HL-60 (cell line): ENCODE measurements around the gene FLOT2.

ENCODE experiments used
- DNase-seq, 2 experiments: peaks; one replicate each; pipeline ENCODE4 v3.0.0-alpha.2; 2010 to 2020; ENCODE audit warnings: low read depth in 1 of 2, low spot score in 1 of 2
- H3K27ac ChIP-seq: fragments of 250-450 bp; sonication (Bioruptor Pico); replicated peaks from 2 replicates; pipeline ENCODE4 v1.5.1; 2020; ENCODE audit warnings: mild to moderate bottlenecking, moderate library complexity
- H3K27me3 ChIP-seq: fragments of 250-450 bp; sonication (Bioruptor Pico); 2 replicates; pipeline ENCODE4 v1.5.1; 2021; ENCODE audit warnings: mild to moderate bottlenecking, moderate library complexity; ENCODE audit not compliant: insufficient read depth, poor library complexity, severe bottlenecking
- H3K4me3 ChIP-seq: replicated peaks from 2 replicates; pipeline ENCODE4 v1.5.1; 2011; ENCODE audit warnings: mild to moderate bottlenecking, control low read depth, low read length; ENCODE audit not compliant: insufficient read depth
- GABPA ChIP-seq: IDR thresholded peaks from 2 replicates; pipeline ENCODE4 v1.6.1; 2012; ENCODE audit warnings: low read depth
- POLR2AphosphoS5 ChIP-seq: IDR thresholded peaks from 2 replicates; pipeline ENCODE4 v1.6.1; 2012; ENCODE audit warnings: low read depth
- SPI1 ChIP-seq: IDR thresholded peaks from 2 replicates; pipeline ENCODE4 v1.6.1; 2012; ENCODE audit warnings: low read depth, mild to moderate bottlenecking, borderline replicate concordance
- TF ChIP-seq, protein P1 (sequence below): IDR thresholded peaks from one replicate; pipeline ENCODE4 v1.5.1; 2011; ENCODE audit warnings: low read length, control low read depth, inconsistent platforms; ENCODE audit not compliant: insufficient read depth
- TF ChIP-seq, protein P2 (sequence below): IDR thresholded peaks from 2 replicates; pipeline ENCODE4 v1.6.1; 2012; ENCODE audit warnings: low read depth; ENCODE audit not compliant: insufficient replicate concordance

Gene FLOT2

DNA sequence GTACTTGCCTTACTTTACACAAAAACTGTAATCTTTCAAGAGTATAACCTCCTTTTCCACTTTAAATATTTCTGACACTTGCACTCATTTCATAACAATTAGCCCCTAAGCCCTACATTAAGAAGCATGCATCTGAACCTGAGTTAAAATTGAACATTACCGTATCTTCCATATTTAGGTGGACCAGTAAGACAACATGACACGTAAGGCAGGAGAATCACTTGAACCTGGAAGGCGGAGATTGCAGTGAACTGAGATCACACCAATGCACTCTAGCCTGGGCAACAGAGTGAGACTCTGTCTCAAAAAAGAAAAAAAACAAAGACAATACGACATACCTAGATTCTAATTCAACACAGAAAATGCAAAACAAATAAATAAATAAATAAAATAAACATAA, 46.8 kb upstream of the FLOT2 start:
- no peaks in the 10 kb centered on the region for H3K27me3 ChIP-seq
- no peak overlapping the region for H3K27ac ChIP-seq
- TF ChIP-seq POLR2AphosphoS5, result no peak
- TF ChIP-seq, protein P1, sequence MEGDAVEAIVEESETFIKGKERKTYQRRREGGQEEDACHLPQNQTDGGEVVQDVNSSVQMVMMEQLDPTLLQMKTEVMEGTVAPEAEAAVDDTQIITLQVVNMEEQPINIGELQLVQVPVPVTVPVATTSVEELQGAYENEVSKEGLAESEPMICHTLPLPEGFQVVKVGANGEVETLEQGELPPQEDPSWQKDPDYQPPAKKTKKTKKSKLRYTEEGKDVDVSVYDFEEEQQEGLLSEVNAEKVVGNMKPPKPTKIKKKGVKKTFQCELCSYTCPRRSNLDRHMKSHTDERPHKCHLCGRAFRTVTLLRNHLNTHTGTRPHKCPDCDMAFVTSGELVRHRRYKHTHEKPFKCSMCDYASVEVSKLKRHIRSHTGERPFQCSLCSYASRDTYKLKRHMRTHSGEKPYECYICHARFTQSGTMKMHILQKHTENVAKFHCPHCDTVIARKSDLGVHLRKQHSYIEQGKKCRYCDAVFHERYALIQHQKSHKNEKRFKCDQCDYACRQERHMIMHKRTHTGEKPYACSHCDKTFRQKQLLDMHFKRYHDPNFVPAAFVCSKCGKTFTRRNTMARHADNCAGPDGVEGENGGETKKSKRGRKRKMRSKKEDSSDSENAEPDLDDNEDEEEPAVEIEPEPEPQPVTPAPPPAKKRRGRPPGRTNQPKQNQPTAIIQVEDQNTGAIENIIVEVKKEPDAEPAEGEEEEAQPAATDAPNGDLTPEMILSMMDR, result no peak
- no peak for TF ChIP-seq GABPA
- TF ChIP-seq SPI1, result no peak
- TF ChIP-seq, protein P2, sequence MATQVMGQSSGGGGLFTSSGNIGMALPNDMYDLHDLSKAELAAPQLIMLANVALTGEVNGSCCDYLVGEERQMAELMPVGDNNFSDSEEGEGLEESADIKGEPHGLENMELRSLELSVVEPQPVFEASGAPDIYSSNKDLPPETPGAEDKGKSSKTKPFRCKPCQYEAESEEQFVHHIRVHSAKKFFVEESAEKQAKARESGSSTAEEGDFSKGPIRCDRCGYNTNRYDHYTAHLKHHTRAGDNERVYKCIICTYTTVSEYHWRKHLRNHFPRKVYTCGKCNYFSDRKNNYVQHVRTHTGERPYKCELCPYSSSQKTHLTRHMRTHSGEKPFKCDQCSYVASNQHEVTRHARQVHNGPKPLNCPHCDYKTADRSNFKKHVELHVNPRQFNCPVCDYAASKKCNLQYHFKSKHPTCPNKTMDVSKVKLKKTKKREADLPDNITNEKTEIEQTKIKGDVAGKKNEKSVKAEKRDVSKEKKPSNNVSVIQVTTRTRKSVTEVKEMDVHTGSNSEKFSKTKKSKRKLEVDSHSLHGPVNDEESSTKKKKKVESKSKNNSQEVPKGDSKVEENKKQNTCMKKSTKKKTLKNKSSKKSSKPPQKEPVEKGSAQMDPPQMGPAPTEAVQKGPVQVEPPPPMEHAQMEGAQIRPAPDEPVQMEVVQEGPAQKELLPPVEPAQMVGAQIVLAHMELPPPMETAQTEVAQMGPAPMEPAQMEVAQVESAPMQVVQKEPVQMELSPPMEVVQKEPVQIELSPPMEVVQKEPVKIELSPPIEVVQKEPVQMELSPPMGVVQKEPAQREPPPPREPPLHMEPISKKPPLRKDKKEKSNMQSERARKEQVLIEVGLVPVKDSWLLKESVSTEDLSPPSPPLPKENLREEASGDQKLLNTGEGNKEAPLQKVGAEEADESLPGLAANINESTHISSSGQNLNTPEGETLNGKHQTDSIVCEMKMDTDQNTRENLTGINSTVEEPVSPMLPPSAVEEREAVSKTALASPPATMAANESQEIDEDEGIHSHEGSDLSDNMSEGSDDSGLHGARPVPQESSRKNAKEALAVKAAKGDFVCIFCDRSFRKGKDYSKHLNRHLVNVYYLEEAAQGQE, result no peak
- no peak overlapping the region for H3K4me3 ChIP-seq
- no peak for DNase-seq

DNA sequence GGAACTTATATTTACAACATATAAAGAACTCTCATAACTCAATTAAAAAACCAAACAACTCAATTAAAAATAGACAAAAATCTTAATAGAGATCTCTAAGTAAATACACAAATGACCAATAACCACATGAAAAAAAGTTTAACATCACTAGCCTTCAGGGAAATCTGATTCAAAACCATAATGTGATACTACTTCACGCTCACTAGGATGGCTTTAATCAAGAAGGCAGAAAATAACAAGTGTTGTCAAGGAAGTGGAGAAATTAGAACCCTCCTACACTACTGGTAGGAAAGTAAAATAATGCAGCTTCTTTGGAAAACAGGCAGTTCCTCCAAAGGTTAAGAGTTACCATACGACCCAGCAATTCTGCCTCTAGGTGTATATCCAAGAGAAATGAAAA, 45.4 kb upstream of the FLOT2 start:
- no peak for TF ChIP-seq SPI1
- TF ChIP-seq, protein P1, result no peak
- no peak for TF ChIP-seq GABPA
- TF ChIP-seq, protein P2, result no peak
- TF ChIP-seq POLR2AphosphoS5, result no peak
- H3K4me3 ChIP-seq, result no peak overlapping the region
- no peak for DNase-seq
- H3K27me3 ChIP-seq, result no peaks in the 10 kb centered on the region
- H3K27ac ChIP-seq, result no peak overlapping the region

DNA sequence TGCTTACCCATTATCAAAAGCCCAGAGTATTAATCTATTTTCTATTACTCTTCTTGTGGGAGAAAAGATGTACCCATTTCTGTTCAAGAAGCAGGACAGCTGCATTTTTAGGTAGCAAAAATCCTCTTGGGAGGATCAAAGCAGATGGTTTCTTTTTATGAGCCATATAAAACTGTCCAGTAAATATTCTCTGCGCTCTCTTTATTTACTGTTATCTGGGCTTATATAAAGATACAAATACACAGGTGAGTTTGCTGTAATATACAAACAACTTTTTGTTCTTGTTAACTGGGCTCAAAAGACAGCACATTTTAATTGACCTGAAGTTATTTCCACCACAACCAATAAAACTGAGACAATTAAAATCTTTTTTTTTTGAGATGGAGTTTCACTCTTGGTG, 43.7 kb upstream of the FLOT2 start:
- no peak for DNase-seq
- H3K4me3 ChIP-seq, result no peak overlapping the region
- no peaks in the 10 kb centered on the region for H3K27me3 ChIP-seq
- H3K27ac ChIP-seq, result no peak overlapping the region
- TF ChIP-seq SPI1 (no peak), GABPA (no peak), POLR2AphosphoS5 (no peak)
- TF ChIP-seq, protein P2, result no peak
- TF ChIP-seq, protein P1, result no peak
